Liver (tissue), 9 donors: Measurements from ENCODE around the gene CD247. TPM values are rescaled to one million over a fixed set of nuclear protein-coding genes. Genes with fewer than 3 reads are reported as not detected.

Experiments used
- DNase-seq: peaks from one replicate; pipeline ENCODE4 v3.0.0-alpha.2; 2017; ENCODE audit warnings: low spot score
- H3K27ac ChIP-seq, 2 donors: one replicate each; pipeline ENCODE4 v1.7.0; 2013; ENCODE audit warnings: inconsistent platforms in 2 of 2, low read length in 2 of 2, control low read depth in 1 of 2, low read depth in 1 of 2, mild to moderate bottlenecking in 1 of 2
- H3K27me3 ChIP-seq, 4 donors: one replicate each; pipeline versions ENCODE4 v1.6.1 to v1.7.0; 2013; ENCODE audit warnings: low read length in 3 of 4, inconsistent platforms in 1 of 4, mild to moderate bottlenecking in 1 of 4, moderate library complexity in 1 of 4; ENCODE audit not compliant: control insufficient read depth in 4 of 4, insufficient read depth in 4 of 4
- H3K36me3 ChIP-seq, 4 donors: one replicate each; pipeline versions ENCODE4 v1.6.1 to v1.7.0; 2013; ENCODE audit warnings: low read length in 3 of 4, mild to moderate bottlenecking in 3 of 4, low read depth in 1 of 4, moderate library complexity in 1 of 4; ENCODE audit not compliant: control insufficient read depth in 4 of 4, insufficient read depth in 3 of 4
- H3K4me1 ChIP-seq, 4 donors: one replicate each; pipeline versions ENCODE4 v1.6.1 to v1.7.0; 2013; ENCODE audit warnings: low read length in 3 of 4, mild to moderate bottlenecking in 3 of 4, moderate library complexity in 1 of 4; ENCODE audit not compliant: control insufficient read depth in 4 of 4, insufficient read depth in 4 of 4
- H3K4me3 ChIP-seq, 3 donors: one replicate each; pipeline versions ENCODE4 v1.6.1 to v1.7.0; 2013; ENCODE audit warnings: low read length in 3 of 3, control low read depth in 1 of 3, low read depth in 1 of 3, mild to moderate bottlenecking in 1 of 3
- H3K9ac ChIP-seq, 2 donors: one replicate each; pipeline ENCODE4 v1.7.0; 2013; ENCODE audit warnings: low read length in 2 of 2, mild to moderate bottlenecking in 2 of 2, moderate library complexity in 2 of 2, control low read depth in 1 of 2, low read depth in 1 of 2
- H3K9me3 ChIP-seq, 4 donors: one replicate each; pipeline versions ENCODE4 v1.6.1 to v1.7.0; 2013; ENCODE audit warnings: low read length in 3 of 4; ENCODE audit not compliant: control insufficient read depth in 4 of 4
- CTCF ChIP-seq: fragments of 150-350 bp; IDR thresholded peaks from 2 replicates; pipeline ENCODE4 v1.5.1; 2017; ENCODE audit warnings: improper control_type of control experiment, low read depth, low read length; ENCODE audit not compliant: missing input control
- FOXA1 ChIP-seq: IDR thresholded peaks from 2 replicates; pipeline ENCODE4 v1.6.1; 2016; ENCODE audit warnings: antibody characterized with exemption
- FOXA2 ChIP-seq: IDR thresholded peaks from 2 replicates; pipeline ENCODE4 v1.6.1; 2016; ENCODE audit warnings: antibody characterized with exemption
- GABPA ChIP-seq, 2 donors: IDR thresholded peaks in 1 of 2; conservative IDR thresholded peaks in 1 of 2; 2 replicates each; pipeline ENCODE4 v1.6.1; 2016; ENCODE audit warnings: antibody characterized with exemption in 2 of 2, mild to moderate bottlenecking in 1 of 2, moderate library complexity in 1 of 2
- HNF4A ChIP-seq, 2 donors: conservative IDR thresholded peaks; 2 replicates each; pipeline ENCODE4 v1.6.1; 2016; ENCODE audit warnings: antibody characterized with exemption in 2 of 2, mild to moderate bottlenecking in 2 of 2
- JUND ChIP-seq, 2 donors: IDR thresholded peaks; 2 replicates each; pipeline ENCODE4 v1.6.1; 2016; ENCODE audit warnings: antibody characterized with exemption in 2 of 2
- MAX ChIP-seq: IDR thresholded peaks from 2 replicates; pipeline ENCODE4 v1.6.1; 2016; ENCODE audit warnings: antibody characterized with exemption
- NR2F2 ChIP-seq: IDR thresholded peaks from 2 replicates; pipeline ENCODE4 v1.6.1; 2016; ENCODE audit warnings: antibody characterized with exemption
- RAD21 ChIP-seq, 2 donors: IDR thresholded peaks; 2 replicates each; pipeline ENCODE4 v1.6.1; 2016; ENCODE audit warnings: antibody characterized with exemption in 2 of 2, mild to moderate bottlenecking in 2 of 2
- RXRA ChIP-seq, 2 donors: IDR thresholded peaks; 2 replicates each; pipeline ENCODE4 v1.6.1; 2017 to 2018; ENCODE audit warnings: antibody characterized with exemption in 2 of 2, mild to moderate bottlenecking in 1 of 2
- TAF1 ChIP-seq: conservative IDR thresholded peaks from 2 replicates; pipeline ENCODE4 v1.6.1; 2016; ENCODE audit warnings: antibody characterized with exemption, mild to moderate bottlenecking
- YY1 ChIP-seq: IDR thresholded peaks from 2 replicates; pipeline ENCODE4 v1.6.1; 2016; ENCODE audit warnings: antibody characterized with exemption, mild to moderate bottlenecking
- ZBTB33 ChIP-seq: IDR thresholded peaks from 2 replicates; pipeline ENCODE4 v1.6.1; 2016; ENCODE audit warnings: antibody characterized with exemption
- WGBS: extraction: QIAGEN DNeasy Blood & Tissue Kit; methylation state at CpG from one replicate; pipeline ENCODE4 v1.1.7; 2013; 5-methylcytosine and 5-hydroxymethylcytosine counted together
- polyA plus RNA-seq, 2 donors: library from polyadenylated mRNA; stranded (reverse) in 1 of 2; unstranded in 1 of 2; fragments of 200-250 nt in 1 of 2; fragments of >200 nt in 1 of 2; fragmentation: Nextera tagmentation in 1 of 2; extraction: Ambion mirVana in 1 of 2; gene quantifications; one replicate each; pipeline versions ENCODE4 v1.2.1 to v1.2.3, GENCODE V29; 2013 to 2015
- total RNA-seq, 2 donors: library from RNA; depleted of rRNA; stranded (reverse); fragments of >200 nt; gene quantifications; one replicate each; pipeline ENCODE4 v1.2.3, GENCODE V29; 2014
- TF ChIP-seq, protein P1 (sequence below): IDR thresholded peaks from 2 replicates; pipeline ENCODE4 v1.6.1; 2016; ENCODE audit warnings: antibody characterized with exemption, mild to moderate bottlenecking
- TF ChIP-seq, protein P2 (sequence below): IDR thresholded peaks from 2 replicates; pipeline ENCODE4 v1.6.1; 2016; ENCODE audit warnings: antibody characterized with exemption
- donor health status: healthy.
- donor health status: healthy.
- donor health status: healthy.
- donor health status: healthy.
- donor health status: healthy.

Gene CD247
- total and polyA plus RNA-seq, 4 donors, result 0.61 to 2.2 (median 1.6) TPM

GRCh38 chr1:167566766-167567165 lies 48.4 kb upstream of the CD247 start:
- no peak overlapping the region for H3K9ac ChIP-seq
- no peaks in the 10 kb centered on the region for H3K4me1 ChIP-seq
- 87% methylated on average over 3 of the region's 3 CpGs for WGBS
- H3K27ac ChIP-seq, result no peak overlapping the region
- H3K9me3 ChIP-seq, result no peaks in the 10 kb centered on the region
- no peaks in the 10 kb centered on the region for H3K27me3 ChIP-seq
- no peak overlapping the region for H3K4me3 ChIP-seq
- no peak for DNase-seq
- TF ChIP-seq, protein P1, sequence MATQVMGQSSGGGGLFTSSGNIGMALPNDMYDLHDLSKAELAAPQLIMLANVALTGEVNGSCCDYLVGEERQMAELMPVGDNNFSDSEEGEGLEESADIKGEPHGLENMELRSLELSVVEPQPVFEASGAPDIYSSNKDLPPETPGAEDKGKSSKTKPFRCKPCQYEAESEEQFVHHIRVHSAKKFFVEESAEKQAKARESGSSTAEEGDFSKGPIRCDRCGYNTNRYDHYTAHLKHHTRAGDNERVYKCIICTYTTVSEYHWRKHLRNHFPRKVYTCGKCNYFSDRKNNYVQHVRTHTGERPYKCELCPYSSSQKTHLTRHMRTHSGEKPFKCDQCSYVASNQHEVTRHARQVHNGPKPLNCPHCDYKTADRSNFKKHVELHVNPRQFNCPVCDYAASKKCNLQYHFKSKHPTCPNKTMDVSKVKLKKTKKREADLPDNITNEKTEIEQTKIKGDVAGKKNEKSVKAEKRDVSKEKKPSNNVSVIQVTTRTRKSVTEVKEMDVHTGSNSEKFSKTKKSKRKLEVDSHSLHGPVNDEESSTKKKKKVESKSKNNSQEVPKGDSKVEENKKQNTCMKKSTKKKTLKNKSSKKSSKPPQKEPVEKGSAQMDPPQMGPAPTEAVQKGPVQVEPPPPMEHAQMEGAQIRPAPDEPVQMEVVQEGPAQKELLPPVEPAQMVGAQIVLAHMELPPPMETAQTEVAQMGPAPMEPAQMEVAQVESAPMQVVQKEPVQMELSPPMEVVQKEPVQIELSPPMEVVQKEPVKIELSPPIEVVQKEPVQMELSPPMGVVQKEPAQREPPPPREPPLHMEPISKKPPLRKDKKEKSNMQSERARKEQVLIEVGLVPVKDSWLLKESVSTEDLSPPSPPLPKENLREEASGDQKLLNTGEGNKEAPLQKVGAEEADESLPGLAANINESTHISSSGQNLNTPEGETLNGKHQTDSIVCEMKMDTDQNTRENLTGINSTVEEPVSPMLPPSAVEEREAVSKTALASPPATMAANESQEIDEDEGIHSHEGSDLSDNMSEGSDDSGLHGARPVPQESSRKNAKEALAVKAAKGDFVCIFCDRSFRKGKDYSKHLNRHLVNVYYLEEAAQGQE, result no peak
- no peak for TF ChIP-seq JUND (IDR thresholded peaks at IDR 0.05)
- TF ChIP-seq GABPA (IDR thresholded peaks at IDR 0.05 in 1 of 2, conservative IDR thresholded peaks at IDR 0.05 in 1 of 2), result no peak
- TF ChIP-seq NR2F2, result no peak
- no peak for TF ChIP-seq CTCF
- TF ChIP-seq, protein P2, sequence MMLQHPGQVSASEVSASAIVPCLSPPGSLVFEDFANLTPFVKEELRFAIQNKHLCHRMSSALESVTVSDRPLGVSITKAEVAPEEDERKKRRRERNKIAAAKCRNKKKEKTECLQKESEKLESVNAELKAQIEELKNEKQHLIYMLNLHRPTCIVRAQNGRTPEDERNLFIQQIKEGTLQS, result no peak
- TF ChIP-seq RXRA (IDR thresholded peaks at IDR 0.05), result no peak
- no peak for TF ChIP-seq MAX
- no peak for TF ChIP-seq TAF1
- no peak for TF ChIP-seq FOXA2
- no peak for TF ChIP-seq ZBTB33
- TF ChIP-seq RAD21 (IDR thresholded peaks at IDR 0.05), result no peak
- no peak for TF ChIP-seq FOXA1
- no peak for TF ChIP-seq YY1
- H3K36me3 ChIP-seq, result no peaks in the 10 kb centered on the region

DNA sequence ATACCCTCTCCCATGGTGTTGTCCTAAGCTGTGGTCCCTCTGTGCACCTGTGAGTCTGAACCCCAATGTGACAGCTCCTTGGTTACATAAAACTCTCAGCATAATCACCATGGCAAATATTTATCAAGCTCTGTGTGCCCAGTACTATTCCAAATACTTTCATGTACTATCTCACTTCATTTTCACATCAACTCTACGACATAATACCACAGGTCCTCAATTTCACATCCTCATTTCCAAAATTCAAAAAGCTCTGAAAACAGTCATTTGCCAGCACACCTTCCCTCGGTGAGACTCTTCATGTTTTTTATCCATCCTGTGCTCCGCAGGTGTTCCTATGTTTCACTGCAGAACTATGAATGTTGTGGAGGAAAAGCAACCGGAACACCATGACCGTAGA lies 47.6 kb upstream of the CD247 start:
- Histone ChIP-seq H3K9me3 (no peaks in the 10 kb centered on the region), H3K4me1 (no peaks in the 10 kb centered on the region), H3K4me3 (no peak overlapping the region), H3K9ac (no peak overlapping the region), H3K27me3 (no peaks in the 10 kb centered on the region), H3K27ac (no peak overlapping the region), H3K36me3 (no peaks in the 10 kb centered on the region)
- no peak for TF ChIP-seq HNF4A (conservative IDR thresholded peaks at IDR 0.05)
- WGBS, result 85% methylated on average over 5 of the region's 5 CpGs
- no peak for DNase-seq
